ENCODE measurements around the gene LTBP3. TPM values are rescaled to one million over a fixed set of nuclear protein-coding genes. Genes with fewer than 3 reads are reported as not detected.

The LTBP3 gene
- total and polyA plus RNA-seq, 4 donors, result 47.5 to 198 (median 114) TPM

DNA sequence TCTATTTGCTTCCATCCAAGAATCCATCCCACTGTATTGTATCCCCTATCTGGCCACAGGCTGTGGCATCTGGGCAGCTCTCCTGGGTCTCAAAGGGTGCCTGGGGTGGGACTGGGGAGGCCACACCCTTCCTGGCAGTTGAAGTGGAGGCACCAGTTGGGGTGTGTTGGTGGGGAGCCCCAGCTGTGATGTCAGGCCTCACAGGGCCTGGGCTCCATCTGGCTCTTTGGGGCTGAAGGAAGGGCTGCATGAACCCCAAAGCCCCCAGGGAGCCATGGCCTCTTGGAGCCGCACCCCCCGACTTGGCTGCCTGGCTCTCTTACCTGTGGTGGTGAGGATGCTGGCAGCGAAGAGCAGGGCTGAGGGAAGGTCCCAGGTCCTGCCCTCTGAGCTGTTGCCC, 37.0 kb upstream of the LTBP3 start:
- Histone ChIP-seq H3K27me3 (ENCODE audit: control insufficient read depth, insufficient read depth, low read length) (peaks cover 5% of the 10 kb centered on the region), H3K36me3 (ENCODE audit: control insufficient read depth, insufficient read depth, low read length) (peaks cover 68% of the 10 kb centered on the region), H3K27ac (ENCODE audit: low read depth, low read length) (no peak overlapping the region), H3K4me1 (ENCODE audit: control insufficient read depth, insufficient read depth, low read length) (peaks cover 27% of the 10 kb centered on the region), H3K9me3 (ENCODE audit: control insufficient read depth, insufficient read depth, low read length) (no peaks in the 10 kb centered on the region), H3K4me3 (ENCODE audit: low read depth, low read length) (no peak overlapping the region)
- WGBS (ENCODE audit: insufficient coverage), result 89% methylated on average over 3 of the region's 3 CpGs
- DNase-seq (ENCODE audit: low read depth in 4 of 6, low spot score in 6 of 6), result no peak

GRCh38 chr11:65593518-65594414, 35.6 kb upstream of the LTBP3 start:
- Histone ChIP-seq H3K36me3 (ENCODE audit: control insufficient read depth, insufficient read depth, low read length) (peaks cover 67% of the 10 kb centered on the region), H3K4me3 (ENCODE audit: low read depth, low read length) (no peak overlapping the region), H3K27me3 (ENCODE audit: control insufficient read depth, insufficient read depth, low read length) (peaks cover 5% of the 10 kb centered on the region), H3K27ac (ENCODE audit: low read depth, low read length) (no peak overlapping the region), H3K4me1 (ENCODE audit: control insufficient read depth, insufficient read depth, low read length) (peaks cover 38% of the 10 kb centered on the region), H3K9me3 (ENCODE audit: control insufficient read depth, insufficient read depth, low read length) (no peaks in the 10 kb centered on the region)
- 76% methylated on average over 24 of the region's 26 CpGs for WGBS (ENCODE audit: insufficient coverage)
- DNase-seq (ENCODE audit: low read depth in 4 of 6, low spot score in 6 of 6), result peak in 1 of 6 donors; percentile 25

DNA sequence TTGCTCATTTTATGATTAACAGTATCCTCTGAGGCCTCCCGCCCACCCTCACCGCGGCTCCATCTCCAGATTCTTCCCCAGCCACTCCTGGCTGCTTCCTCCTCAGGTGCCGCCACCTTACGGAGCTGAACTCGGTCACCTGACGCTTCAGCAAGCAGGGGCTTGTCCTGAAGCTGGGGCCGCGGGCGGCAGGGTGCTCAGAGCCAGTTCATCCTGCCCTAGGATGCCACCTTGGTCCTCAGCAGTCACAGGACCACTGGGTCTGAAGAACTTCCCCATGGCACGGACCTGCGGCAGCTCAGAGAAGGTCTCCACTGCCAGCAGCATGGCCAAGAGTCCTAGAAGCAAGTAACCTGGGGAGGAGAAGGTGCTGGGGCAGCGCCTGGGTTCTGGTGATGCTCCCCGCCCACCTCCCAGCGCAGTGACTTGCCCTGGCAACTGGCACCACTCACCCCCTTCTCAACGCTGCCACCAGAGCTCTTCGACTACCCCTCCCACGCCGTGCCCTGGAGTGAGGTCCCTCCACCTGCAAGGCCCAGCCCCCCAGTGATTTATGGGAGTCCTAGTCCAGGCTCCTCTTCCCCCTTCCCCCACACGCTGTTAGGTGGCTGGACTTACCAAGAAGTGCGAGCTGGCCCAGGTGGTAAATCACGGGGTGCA, 34.8 kb upstream of the LTBP3 start:
- Histone ChIP-seq H3K4me3 (ENCODE audit: low read depth, low read length) (no peak overlapping the region), H3K27ac (ENCODE audit: low read depth, low read length) (no peak overlapping the region), H3K36me3 (ENCODE audit: control insufficient read depth, insufficient read depth, low read length) (peaks cover 67% of the 10 kb centered on the region)

GRCh38 chr11:65591939-65592857, 34.0 kb upstream of the LTBP3 start:
- Histone ChIP-seq H3K27ac (ENCODE audit: low read depth, low read length) (peak overlapping the region; percentile 47), H3K36me3 (ENCODE audit: control insufficient read depth, insufficient read depth, low read length) (peaks cover 60% of the 10 kb centered on the region), H3K4me1 (ENCODE audit: control insufficient read depth, insufficient read depth, low read length) (peaks cover 53% of the 10 kb centered on the region), H3K27me3 (ENCODE audit: control insufficient read depth, insufficient read depth, low read length) (peaks cover 5% of the 10 kb centered on the region), H3K4me3 (ENCODE audit: low read depth, low read length) (no peak overlapping the region), H3K9me3 (ENCODE audit: control insufficient read depth, insufficient read depth, low read length) (no peaks in the 10 kb centered on the region)
- 18% methylated on average over 106 of the region's 106 CpGs for WGBS (ENCODE audit: insufficient coverage)
- peak in 1 of 6 donors; percentile 12 for DNase-seq (ENCODE audit: low read depth in 4 of 6, low spot score in 6 of 6)

More for the DNA sequence above, 34.8 kb upstream of the LTBP3 start:
- peaks cover 46% of the 10 kb centered on the region for H3K4me1 ChIP-seq (ENCODE audit: control insufficient read depth, insufficient read depth, low read length)
- H3K9me3 ChIP-seq (ENCODE audit: control insufficient read depth, insufficient read depth, low read length), result no peaks in the 10 kb centered on the region
- peaks cover 5% of the 10 kb centered on the region for H3K27me3 ChIP-seq (ENCODE audit: control insufficient read depth, insufficient read depth, low read length)
- 66% methylated on average over 20 of the region's 22 CpGs for WGBS (ENCODE audit: insufficient coverage)
- no peak for DNase-seq (ENCODE audit: low read depth in 4 of 6, low spot score in 6 of 6)

DNA sequence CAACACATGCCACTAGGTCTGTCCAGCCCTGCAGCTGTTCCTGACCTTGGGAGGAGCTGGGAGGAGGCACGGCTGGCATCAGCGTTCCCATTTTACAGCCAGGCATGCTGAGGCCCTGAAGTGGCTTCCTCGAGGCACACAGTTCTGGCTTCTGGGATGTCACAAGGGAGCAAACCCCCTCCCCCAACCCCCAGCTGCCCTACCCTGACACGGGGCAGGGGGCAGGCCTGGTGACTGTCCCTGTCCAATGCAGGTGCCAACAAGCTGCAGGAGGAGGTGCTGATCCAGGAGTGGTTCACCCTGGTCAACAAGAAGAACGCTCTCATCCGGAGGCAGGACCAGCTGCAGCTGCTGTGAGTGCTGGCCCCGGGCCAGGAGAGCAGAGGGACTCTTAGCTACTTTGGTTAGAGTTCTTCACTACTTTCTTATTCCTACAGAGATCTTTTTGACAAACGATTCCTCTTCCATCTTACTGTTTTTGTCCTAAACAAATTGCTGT, 32.1 kb upstream of the LTBP3 start:
- H3K4me1 ChIP-seq (ENCODE audit: control insufficient read depth, insufficient read depth, low read length), result peaks cover 66% of the 10 kb centered on the region
- H3K9me3 ChIP-seq (ENCODE audit: control insufficient read depth, insufficient read depth, low read length), result no peaks in the 10 kb centered on the region
- H3K27ac ChIP-seq (ENCODE audit: low read depth, low read length), result no peak overlapping the region
- H3K4me3 ChIP-seq (ENCODE audit: low read depth, low read length), result no peak overlapping the region
- H3K36me3 ChIP-seq (ENCODE audit: control insufficient read depth, insufficient read depth, low read length), result peaks cover 49% of the 10 kb centered on the region
- H3K27me3 ChIP-seq (ENCODE audit: control insufficient read depth, insufficient read depth, low read length), result peaks cover 7% of the 10 kb centered on the region
- WGBS (ENCODE audit: insufficient coverage), result 54% methylated on average over 7 of the region's 8 CpGs
- peak in 1 of 6 donors; percentile 11 for DNase-seq (ENCODE audit: low read depth in 4 of 6, low spot score in 6 of 6)

DNA sequence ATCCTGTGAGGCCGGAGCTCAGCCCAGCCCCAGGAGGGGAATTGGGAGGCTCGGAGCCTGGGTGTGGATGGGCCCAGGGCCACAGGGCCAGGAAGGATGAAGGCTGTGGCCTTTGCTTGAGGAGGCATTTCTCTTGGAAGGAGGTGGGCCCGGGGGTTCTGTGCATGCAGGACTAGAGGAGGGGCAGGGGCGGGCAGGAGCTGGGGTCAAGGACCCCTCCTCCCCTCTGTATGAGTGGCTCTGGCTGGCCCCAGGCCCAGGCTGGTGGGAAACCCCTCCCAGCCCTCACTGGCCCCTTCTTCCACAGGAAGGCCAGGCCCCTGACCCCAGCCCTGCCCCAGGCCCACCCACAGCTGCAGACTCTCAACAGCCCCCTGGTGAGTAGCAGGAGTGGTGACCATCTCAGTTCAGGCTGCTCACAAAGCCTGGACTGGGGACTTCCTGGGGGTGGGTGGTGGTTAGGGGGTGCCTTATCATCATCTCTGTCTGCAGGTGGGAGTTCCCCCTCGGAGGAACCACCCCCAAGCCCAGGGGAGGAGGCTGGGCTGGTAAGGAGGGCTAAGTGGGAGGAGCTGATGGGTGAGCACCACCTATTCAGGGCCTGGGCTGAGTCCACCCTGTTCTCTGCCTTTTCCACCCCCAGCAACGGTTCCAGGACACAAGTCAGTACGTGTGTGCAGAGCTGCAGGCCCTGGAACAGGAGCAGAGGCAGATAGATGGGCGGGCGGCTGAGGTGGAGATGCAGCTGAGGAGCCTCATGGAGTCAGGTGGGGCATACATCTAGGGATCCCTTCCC, 31.5 kb upstream of the LTBP3 start:
- Histone ChIP-seq H3K27ac (ENCODE audit: low read depth, low read length) (peak overlapping the region; percentile 15), H3K4me1 (ENCODE audit: control insufficient read depth, insufficient read depth, low read length) (peaks cover 69% of the 10 kb centered on the region), H3K4me3 (ENCODE audit: low read depth, low read length) (no peak overlapping the region), H3K9me3 (ENCODE audit: control insufficient read depth, insufficient read depth, low read length) (no peaks in the 10 kb centered on the region), H3K36me3 (ENCODE audit: control insufficient read depth, insufficient read depth, low read length) (peaks cover 46% of the 10 kb centered on the region), H3K27me3 (ENCODE audit: control insufficient read depth, insufficient read depth, low read length) (peaks cover 9% of the 10 kb centered on the region)
- WGBS (ENCODE audit: insufficient coverage), result 46% methylated on average over 6 of the region's 9 CpGs
- DNase-seq (ENCODE audit: low read depth in 4 of 6, low spot score in 6 of 6), result no peak

GRCh38 chr11:65588199-65589054, 30.3 kb upstream of the LTBP3 start:
- Histone ChIP-seq H3K27ac (ENCODE audit: low read depth, low read length) (no peak overlapping the region), H3K36me3 (ENCODE audit: control insufficient read depth, insufficient read depth, low read length) (peaks cover 42% of the 10 kb centered on the region), H3K4me3 (ENCODE audit: low read depth, low read length) (no peak overlapping the region), H3K4me1 (ENCODE audit: control insufficient read depth, insufficient read depth, low read length) (peaks cover 72% of the 10 kb centered on the region), H3K27me3 (ENCODE audit: control insufficient read depth, insufficient read depth, low read length) (peaks cover 20% of the 10 kb centered on the region), H3K9me3 (ENCODE audit: control insufficient read depth, insufficient read depth, low read length) (no peaks in the 10 kb centered on the region)
- 72% methylated on average over 13 of the region's 13 CpGs for WGBS (ENCODE audit: insufficient coverage)
- no peak for DNase-seq (ENCODE audit: low read depth in 4 of 6, low spot score in 6 of 6)

- 73% methylated on average over 1 of the region's 2 CpGs for WGBS (ENCODE audit: insufficient coverage)
- no peak overlapping the region for H3K27ac ChIP-seq (ENCODE audit: low read depth, low read length)
- peaks cover 26% of the 10 kb centered on the region for H3K27me3 ChIP-seq (ENCODE audit: control insufficient read depth, insufficient read depth, low read length)
- DNase-seq (ENCODE audit: low read depth in 4 of 6, low spot score in 6 of 6), result no peak
- peaks cover 35% of the 10 kb centered on the region for H3K36me3 ChIP-seq (ENCODE audit: control insufficient read depth, insufficient read depth, low read length)
- H3K4me1 ChIP-seq (ENCODE audit: control insufficient read depth, insufficient read depth, low read length), result peaks cover 63% of the 10 kb centered on the region
- H3K4me3 ChIP-seq (ENCODE audit: low read depth, low read length), result no peak overlapping the region
- H3K9me3 ChIP-seq (ENCODE audit: control insufficient read depth, insufficient read depth, low read length), result no peaks in the 10 kb centered on the region
Measured at GRCh38 chr11:65586676-65587075, 28.5 kb upstream of the LTBP3 start.

Measured in spinal cord (tissue), 10 donors.